GM19467 (cell line): Measurements from ENCODE around the gene MAP1LC3B2.

Experiments used
- ATAC-seq: cut with Tn5 transposase; IDR thresholded peaks from one replicate; pipeline ENCODE4 v1.9.1; 2021; ENCODE audit warnings: mild to moderate bottlenecking, moderate library complexity; ENCODE audit not compliant: unreplicated experiment

Gene MAP1LC3B2

DNA sequence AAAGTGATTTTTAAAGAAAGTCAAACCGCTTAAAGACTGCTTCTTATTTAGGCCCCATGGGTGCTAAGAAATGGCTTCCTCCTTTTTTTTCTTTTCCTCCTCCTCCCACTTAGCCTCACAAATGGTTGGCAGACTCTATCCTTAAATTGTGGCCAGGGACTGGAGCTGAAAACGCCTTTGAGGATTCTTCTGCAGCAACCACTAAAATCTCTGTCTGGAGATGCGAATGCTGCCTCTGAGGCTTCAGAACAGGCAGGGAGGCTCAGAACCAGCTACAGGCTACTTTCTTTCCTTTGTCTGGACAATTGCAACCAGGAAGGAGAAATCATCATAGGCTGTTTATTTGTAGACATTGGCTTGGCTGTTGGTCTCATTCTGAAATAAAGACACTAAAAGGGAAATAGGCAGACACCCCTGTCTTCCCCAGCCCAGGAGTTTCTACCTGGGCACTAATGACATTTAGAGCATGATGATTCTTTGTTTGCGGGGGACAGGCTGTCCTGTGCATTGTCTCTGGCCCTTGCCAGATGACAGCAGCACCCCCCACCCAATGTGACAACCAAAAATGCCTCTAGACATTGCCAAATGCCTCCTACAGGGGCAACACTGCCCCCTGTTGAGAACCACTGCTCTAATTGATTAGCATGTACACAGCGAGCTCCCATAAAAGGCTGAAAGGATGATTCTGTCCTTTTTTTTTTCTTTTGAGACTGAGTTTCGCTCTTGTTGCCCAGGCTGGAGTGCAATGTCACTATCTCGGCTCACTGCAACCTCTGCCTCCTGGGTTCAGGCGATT lies 50.3 kb downstream of the MAP1LC3B2 start:
- no peak for ATAC-seq

DNA sequence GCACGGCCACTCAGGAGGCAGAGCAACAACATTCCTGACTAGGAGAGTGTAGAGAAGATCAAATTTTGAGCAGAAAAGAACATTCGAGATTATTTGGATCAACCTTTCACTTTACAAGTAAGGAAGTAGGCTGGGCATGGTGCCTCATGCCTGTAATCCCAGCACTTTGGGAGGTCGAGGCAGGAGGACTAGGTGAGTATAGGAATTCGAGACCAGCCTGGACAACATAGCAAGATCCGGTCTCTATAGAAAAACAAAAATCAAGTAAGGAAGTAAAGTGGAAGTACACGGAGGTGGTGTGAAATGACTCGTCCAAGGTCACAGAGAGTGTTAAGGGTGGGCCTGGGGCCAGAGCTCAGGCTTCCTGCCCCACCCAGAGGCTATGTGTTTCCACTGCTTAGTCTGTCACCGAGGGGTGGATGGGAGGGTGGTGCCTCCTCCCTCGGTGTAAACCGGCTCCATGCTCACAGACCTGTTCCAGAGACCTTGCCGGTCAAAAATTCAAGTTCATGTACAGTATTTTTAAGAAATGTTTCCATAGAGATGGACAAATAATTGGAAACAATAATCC lies 51.9 kb downstream of the MAP1LC3B2 start:
- no peak for ATAC-seq

DNA sequence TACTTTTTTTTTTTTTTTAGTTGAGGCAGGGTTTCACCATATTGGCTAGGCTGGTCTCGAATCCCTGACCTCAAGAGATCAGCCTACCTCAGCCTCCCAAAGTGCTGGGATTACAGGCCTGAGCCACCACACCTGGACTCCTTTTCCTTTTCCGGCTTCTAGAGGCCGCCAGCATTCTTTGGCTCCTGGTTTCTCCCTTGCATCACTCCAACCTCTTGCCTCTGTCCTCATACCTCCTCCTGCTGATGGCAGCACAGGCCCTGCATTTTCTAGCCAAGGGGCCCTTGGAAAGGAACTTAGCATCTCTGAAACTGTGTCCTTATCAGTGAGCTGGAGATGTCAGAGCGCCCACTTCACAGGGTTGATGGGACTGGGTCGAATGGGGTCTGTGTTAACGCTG lies 53.3 kb downstream of the MAP1LC3B2 start:
- no peak for ATAC-seq

DNA sequence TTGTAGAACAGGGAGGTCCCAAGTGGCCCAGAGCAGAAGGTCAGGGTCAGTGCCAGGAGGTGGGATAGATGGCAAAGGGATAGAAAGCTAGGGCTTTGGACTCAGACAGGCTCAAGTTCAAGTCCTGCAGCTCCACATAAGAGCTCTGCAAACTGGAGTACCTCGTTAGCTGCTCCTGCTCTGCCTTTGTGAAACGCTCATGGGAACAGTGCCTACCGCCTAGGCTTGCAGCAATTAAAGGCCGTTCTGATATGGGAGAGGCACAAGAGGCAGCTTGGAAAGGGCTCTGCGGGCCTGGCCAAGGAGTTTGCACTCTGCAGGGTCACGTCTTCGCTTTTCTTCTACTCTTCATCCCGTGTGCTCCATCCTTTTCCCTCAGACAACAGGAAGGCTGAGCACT lies 54.1 kb downstream of the MAP1LC3B2 start:
- ATAC-seq, result no peak

DNA sequence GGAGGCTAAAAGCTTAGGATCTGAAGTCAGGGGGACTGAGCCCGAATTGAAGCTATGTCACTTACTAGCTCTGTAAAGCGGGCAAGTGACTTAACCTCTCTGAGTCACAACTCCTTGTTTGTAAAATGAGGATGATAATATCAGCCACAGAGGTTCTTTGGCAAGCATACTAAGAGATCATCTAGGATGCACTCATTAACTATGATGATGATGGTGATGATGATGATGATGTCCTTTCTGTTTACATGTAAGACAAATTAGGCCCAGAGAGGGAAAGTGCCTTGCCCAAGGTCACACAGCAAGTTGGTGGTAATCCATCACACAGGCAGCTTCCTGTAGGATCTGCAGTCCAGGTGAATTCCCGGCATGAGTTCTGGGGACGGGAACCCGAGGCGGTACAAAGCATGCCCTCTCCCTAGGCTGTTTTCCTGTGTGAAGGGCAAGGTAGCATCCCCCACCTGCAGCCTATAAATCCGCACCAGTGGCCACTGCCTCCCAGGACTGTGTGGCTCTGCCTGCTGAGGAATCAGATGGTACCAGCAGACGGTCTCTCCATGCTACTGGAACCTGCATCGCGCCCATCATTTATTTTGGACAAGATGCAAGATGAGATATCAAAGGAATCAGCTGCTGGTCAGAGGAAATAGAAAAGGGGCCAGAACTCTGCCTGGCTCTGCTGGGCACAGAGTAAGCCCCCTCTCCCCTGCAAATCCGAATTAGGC lies 55.2 kb downstream of the MAP1LC3B2 start:
- no peak for ATAC-seq

DNA sequence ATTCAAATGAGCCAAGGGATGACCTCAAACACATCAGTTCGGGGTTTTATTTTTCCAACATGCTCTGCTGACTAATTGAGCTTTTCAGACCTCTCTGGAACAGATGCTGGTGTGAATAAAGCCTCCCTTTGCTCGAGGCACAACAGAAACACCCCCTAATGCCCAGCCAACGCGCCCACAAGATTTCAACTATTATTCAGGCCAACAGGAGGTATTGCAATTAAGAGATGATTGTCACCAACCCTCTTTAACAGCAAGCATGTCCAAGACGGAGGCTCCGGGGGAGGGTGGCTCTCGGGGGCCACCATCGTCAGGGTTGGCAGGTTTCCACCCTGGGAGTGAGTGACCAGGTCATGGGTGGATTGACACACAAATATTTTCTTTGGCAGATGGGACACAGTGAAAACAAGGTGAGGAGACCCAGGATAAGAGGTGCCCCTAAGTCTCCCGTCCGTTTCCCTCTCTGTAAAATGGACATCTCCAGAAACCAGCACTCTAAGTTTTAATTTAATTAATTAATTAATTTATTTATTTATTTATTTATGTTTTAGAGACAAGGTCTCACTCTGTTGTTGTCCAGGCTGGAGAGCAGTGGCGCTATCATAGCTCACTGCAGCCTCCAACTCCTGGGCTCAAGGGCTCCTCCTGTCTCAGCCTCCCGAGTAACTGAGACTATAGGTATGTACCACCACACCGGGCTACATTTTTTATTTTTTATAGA lies 56.1 kb downstream of the MAP1LC3B2 start:
- ATAC-seq, result no peak

DNA sequence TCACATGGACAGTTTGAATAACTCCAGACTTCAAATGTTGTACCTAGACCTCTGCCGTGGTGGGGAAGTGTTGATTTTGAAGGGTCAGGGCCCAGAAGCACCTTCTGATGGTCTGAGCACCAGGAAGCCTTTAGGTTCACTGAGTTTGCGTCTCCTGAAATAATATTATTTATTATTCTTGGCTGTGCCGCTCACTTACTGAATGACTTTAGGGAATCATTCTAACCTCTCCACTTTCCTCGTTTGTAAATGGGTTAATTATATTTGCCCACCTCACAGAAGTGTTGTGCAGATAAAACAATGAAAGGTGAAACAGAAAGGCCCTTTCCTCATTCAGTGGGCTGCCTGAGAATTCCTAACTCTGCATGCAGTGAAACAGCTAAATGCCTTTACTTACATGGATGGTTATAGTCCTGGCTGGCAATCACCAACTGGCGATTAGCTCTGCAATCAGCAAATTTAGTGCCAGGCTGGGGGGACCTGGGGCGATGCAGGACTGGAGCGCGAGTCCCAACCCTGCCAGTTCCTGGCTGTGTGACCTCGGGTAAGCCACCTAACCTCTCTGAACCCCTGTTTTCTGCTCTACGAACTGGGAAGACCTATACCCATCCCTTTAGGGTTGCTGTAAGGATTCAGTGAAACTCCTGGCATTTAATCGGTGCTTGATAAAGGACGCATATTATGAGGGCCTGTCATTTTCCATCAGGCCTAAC lies 57.5 kb downstream of the MAP1LC3B2 start:
- ATAC-seq, result no peak

DNA sequence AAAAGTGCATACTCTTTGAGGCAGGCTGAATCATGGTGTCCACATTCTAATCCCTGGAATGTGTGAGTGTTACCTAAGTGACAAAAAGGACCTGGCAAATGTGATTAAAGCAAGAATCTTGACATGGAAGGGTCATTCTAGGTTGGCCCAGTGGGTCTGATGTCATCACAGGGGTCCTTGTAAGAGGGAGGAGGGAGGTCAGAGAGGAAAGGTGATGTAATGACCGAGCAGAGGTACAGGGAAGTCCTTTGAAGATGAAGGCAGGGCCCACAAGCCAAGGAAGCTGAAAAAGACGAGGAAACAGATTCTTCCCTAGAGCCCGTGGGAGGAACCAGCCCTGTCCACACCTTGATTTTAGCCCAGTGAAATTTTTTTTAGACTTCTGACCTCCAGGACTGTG lies 60.1 kb downstream of the MAP1LC3B2 start:
- no peak for ATAC-seq

DNA sequence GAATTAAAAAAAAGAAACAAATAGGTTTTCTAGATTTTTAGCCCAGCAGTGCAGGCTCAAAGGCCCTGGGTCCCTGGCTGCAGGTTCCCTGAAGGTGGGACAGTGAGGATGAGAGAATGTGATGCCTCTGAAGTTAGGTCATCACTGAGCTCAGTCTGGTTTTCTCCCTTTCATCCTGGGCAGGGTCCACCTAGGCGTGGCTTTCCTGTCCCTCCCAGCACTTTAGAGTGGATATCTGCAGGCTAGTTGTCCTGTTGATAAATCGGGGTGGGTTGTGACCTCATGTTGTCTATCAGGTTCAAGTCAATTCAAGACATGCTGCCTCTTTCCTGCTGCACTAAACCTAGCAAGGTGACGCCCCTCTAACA lies 60.9 kb downstream of the MAP1LC3B2 start:
- no peak for ATAC-seq

DNA sequence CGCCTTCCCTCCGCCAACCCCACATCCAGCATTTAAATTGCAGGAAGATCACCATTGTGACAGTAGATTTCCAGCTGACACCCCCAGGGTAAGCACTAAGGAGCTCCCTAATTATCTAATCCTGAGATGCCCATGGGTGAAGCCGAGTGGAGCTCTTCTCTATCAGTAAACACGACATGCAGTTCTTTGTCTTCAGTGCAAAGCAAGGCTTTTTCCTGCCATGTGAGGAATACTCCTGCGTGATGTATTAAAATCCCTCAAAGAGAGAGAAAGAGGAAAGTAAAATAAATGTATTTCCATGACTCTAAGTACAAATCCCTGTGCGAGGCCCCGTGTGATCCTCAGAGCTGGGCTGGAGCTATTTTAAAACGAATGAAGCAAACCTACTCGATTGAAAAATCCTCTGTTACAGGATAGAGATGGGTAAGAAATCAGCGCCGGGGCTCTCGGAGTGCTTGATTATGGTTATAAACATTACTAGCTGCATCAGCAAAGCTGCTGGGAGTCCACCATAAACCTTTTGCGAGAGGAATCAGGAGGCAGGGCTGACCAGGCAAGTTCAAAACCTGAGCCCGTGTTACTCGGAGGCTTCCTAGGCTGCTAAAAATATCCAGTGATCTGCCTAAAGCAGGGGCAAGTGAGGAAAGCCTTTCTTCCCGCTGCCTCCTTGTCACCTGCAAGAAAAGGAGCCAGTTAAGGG lies 61.5 kb downstream of the MAP1LC3B2 start:
- ATAC-seq, result no peak

DNA sequence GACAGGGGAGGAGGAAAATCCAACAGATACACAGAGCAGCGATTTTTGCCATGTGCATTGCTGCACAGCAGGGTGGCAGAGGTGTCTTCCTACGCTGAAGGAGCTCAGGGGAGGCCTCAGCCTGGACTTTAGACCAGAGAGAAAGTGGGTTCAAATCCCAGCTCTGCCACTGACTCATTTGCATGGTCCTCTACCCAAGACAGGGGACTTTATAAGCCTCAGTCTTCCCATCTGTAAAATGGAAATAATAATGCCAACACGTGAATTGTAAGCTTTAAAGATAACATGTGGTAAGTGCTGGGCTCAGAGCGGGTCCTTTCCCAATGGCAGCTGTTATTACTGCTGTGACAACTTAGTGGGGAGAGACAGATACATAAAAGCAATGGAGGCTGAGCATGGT lies 62.0 kb downstream of the MAP1LC3B2 start:
- no peak for ATAC-seq

DNA sequence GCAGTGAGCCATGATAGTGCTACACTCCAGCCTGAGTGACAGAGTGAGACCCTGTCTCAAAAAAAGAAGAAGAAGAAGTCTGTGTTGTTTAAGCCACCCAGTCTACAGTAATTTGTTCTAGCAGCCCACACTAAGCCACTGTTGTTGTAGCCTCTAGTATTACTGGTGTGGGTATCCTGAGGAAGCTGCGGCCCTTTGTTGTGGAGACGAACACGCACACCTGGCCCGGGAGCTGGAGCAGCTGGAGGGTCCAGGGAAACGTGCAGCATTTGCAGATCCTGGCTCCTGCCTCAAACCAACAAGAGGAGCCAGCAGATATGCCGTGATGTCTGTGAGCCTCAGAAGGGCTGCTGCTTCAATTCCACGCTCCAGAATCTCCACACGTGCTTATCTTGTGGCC lies 65.3 kb downstream of the MAP1LC3B2 start:
- ATAC-seq, result no peak

DNA sequence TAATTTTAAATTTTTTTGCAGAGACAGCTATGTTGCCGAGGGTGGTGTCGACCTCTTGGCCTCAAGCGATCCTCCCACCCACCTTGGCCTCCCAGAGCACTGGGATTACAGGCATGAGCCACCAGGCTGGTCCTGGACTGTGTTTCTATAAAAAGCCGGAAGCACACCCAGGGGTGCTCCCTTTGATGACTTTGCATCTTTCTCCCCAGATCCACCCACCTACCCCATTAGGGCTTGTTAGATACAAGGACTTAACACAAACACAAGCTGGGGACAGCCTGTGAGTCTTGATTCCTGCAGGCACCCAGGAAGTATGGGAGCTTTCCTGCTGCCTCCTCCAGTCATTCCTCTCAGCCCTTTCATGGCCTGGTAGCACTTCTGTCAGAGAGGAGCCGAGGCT lies 67.0 kb downstream of the MAP1LC3B2 start:
- no peak for ATAC-seq
